HEK293 (cell line): ENCODE results near the gene ZNF821.

Experiments
- CTCF ChIP-seq: fragments of 450-650 bp; formaldehyde crosslinking; IDR thresholded peaks from 2 replicates; pipeline ENCODE4 v1.5.1; 2016; ENCODE audit warnings: missing biosample characterization, missing genetic modification characterization
- PRDM1 ChIP-seq: fragments of 450-650 bp; formaldehyde crosslinking; IDR thresholded peaks from 2 replicates; pipeline ENCODE4; 2016; ENCODE audit warnings: missing biosample characterization, missing genetic modification characterization
- PRDM4 ChIP-seq: fragments of 450-650 bp; formaldehyde crosslinking; IDR thresholded peaks from 2 replicates; pipeline ENCODE4 v1.5.1; 2017; ENCODE audit warnings: missing biosample characterization, missing genetic modification characterization
- SP7 ChIP-seq: fragments of 450-650 bp; formaldehyde crosslinking; IDR thresholded peaks from 2 replicates; pipeline ENCODE4 v1.5.1; 2016; ENCODE audit warnings: missing biosample characterization, missing genetic modification characterization
- TCF7L2 ChIP-seq: IDR thresholded peaks from 2 replicates; pipeline ENCODE4 v1.6.1; 2011; ENCODE audit warnings: low read depth, mild to moderate bottlenecking, inconsistent platforms, low read length, moderate library complexity, borderline replicate concordance
- YY1 ChIP-seq: fragments of 450-650 bp; formaldehyde crosslinking; IDR thresholded peaks from 2 replicates; pipeline ENCODE4 v1.5.1; 2018; ENCODE audit warnings: missing biosample characterization, missing genetic modification characterization
- ZBTB20 ChIP-seq: fragments of 450-650 bp; formaldehyde crosslinking; IDR thresholded peaks from 2 replicates; pipeline ENCODE4 v1.5.1; 2016; ENCODE audit warnings: missing biosample characterization, missing genetic modification characterization
- ZNF174 ChIP-seq: fragments of 450-650 bp; formaldehyde crosslinking; IDR thresholded peaks from 2 replicates; pipeline ENCODE4 v1.5.0; 2017; ENCODE audit warnings: missing biosample characterization, mild to moderate bottlenecking, missing genetic modification characterization
- ZNF214 ChIP-seq: fragments of 450-650 bp; formaldehyde crosslinking; IDR thresholded peaks from 2 replicates; pipeline ENCODE4 v1.5.1; 2017; ENCODE audit warnings: missing biosample characterization, mild to moderate bottlenecking, missing genetic modification characterization, borderline replicate concordance
- ZNF221 ChIP-seq: fragments of 450-650 bp; formaldehyde crosslinking; IDR thresholded peaks from 2 replicates; pipeline ENCODE4 v1.5.1; 2017; ENCODE audit warnings: missing biosample characterization, missing genetic modification characterization, borderline replicate concordance
- ZNF274 ChIP-seq, 2 experiments: fragments of 200-500 bp in 1 of 2; fragments of 450-650 bp in 1 of 2; sonication (Bioruptor generic) in 1 of 2; formaldehyde crosslinking in 1 of 2; IDR thresholded peaks; 2 replicates each; pipeline versions ENCODE4 v1.5.1 to v1.6.1; 2014 to 2016; ENCODE audit warnings: borderline replicate concordance in 1 of 2, inconsistent platforms in 1 of 2, low read length in 1 of 2, missing biosample characterization in 1 of 2, missing genetic modification characterization in 1 of 2

GRCh38 chr16:71830359-71830758, 53.6 kb downstream of the ZNF821 start:
- TF ChIP-seq YY1 (tag by site-specific recombination) (no peak), CTCF (tag by site-specific recombination) (no peak), ZNF274 (IDR thresholded peaks at IDR 0.05; ENCODE audit: low read length) (no peak), ZNF274 (tag by site-specific recombination; IDR thresholded peaks at IDR 0.05; ENCODE audit: borderline replicate concordance) (no peak), TCF7L2 (no peak), ZNF221 (tag by site-specific recombination) (no peak), ZNF214 (no peak), ZNF174 (no peak), ZBTB20 (tag by site-specific recombination) (no peak), SP7 (tag by site-specific recombination) (no peak), PRDM1 (tag by site-specific recombination) (no peak), PRDM4 (tag by site-specific recombination) (no peak)
